ENCODE results near the gene RAB22A. TPM values are rescaled to one million over a fixed set of nuclear protein-coding genes. Genes with fewer than 3 reads are reported as not detected.

RAB22A gene
- total RNA-seq, 6 experiments from 2014 or later = 20.4 to 26.0 (median 22.7) TPM

DNA sequence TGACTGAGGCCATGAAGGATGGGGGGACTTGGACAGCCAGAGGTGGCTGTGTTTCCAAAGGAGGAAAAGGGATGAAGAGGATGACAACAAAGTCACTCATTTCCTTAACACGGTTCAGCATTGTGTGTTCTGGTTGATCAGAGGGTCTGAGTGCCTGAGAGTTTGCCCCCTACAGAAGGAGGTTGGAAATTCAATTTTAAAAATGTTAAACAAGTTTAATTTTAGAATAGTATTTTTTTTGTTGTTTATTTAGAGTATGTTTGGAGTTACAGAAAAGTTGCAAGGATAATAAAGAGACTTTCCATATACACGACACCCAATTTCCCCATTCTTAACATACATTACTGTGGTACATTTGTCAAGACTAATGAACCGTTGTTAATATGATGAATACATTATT lies 69.2 kb downstream of the RAB22A start:
- TF ChIP-seq, protein P1, sequence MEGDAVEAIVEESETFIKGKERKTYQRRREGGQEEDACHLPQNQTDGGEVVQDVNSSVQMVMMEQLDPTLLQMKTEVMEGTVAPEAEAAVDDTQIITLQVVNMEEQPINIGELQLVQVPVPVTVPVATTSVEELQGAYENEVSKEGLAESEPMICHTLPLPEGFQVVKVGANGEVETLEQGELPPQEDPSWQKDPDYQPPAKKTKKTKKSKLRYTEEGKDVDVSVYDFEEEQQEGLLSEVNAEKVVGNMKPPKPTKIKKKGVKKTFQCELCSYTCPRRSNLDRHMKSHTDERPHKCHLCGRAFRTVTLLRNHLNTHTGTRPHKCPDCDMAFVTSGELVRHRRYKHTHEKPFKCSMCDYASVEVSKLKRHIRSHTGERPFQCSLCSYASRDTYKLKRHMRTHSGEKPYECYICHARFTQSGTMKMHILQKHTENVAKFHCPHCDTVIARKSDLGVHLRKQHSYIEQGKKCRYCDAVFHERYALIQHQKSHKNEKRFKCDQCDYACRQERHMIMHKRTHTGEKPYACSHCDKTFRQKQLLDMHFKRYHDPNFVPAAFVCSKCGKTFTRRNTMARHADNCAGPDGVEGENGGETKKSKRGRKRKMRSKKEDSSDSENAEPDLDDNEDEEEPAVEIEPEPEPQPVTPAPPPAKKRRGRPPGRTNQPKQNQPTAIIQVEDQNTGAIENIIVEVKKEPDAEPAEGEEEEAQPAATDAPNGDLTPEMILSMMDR (IDR thresholded peaks at IDR 0.05) = no peak; the same call in none of the 2 replicates
- Mint-ChIP-seq H3K27ac (no peak overlapping the region), H3K4me1 (ENCODE audit: low read depth) (peaks cover 5% of the 10 kb centered on the region; the same call in 1 of the 2 replicates), H3K4me3 (no peak overlapping the region), H3K27me3 (ENCODE audit: insufficient read depth) (peaks cover 18% of the 10 kb centered on the region), H3K9me3 (peaks cover 21% of the 10 kb centered on the region), H3K36me3 (ENCODE audit: low read depth) (peaks cover 11% of the 10 kb centered on the region)
- no peak for DNase-seq

DNA sequence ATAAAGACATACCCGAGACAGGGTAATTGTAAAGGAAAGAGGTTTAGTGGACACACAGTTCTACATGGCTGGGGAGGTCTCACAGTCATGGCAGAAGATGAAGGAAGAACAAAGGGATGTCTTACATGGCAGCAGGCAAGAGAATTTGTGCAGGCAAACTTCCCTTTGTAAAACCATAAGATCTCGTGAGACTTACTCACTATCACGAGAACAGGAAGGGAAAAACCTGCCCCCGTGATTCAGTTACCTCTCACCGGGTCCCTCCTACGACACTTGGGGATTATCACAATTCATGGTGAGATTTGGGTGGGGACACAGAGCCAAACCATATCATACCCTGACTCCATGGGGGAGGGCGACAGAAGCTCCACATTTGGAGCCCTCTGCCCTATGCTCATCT lies 72.1 kb downstream of the RAB22A start:
- Mint-ChIP-seq H3K27me3 (ENCODE audit: insufficient read depth) (peaks cover 14% of the 10 kb centered on the region), H3K9me3 (peaks cover 21% of the 10 kb centered on the region), H3K36me3 (ENCODE audit: low read depth) (peaks cover 11% of the 10 kb centered on the region), H3K4me3 (no peak overlapping the region), H3K4me1 (ENCODE audit: low read depth) (no peaks in the 10 kb centered on the region), H3K27ac (no peak overlapping the region)
- DNase-seq = no peak
- TF ChIP-seq, protein P1 (IDR thresholded peaks at IDR 0.05) = no peak

GRCh38 chr20:58382096-58382495 lies 72.6 kb downstream of the RAB22A start:
- H3K4me3 Mint-ChIP-seq = no peak overlapping the region

DNA sequence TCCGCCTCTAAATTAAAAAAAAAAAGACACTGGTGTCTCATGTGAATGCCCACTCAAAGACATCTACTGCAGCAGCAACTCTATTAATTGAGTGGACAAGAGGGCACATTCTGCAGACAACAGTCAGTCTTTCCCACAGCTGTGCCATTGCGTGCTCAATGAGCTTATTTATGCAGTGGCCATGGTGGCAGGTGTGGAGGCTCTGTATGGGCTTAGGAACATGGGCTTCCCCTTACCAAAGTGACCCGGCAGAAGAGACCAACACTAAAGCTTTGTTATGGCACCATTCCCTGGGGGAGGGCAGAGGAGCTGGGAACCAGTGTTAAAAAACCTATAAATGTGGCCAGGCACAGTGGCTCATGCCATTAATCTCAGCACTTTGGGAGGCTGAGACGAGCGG lies 75.3 kb downstream of the RAB22A start:
- Mint-ChIP-seq H3K4me3 (no peak overlapping the region), H3K4me1 (ENCODE audit: low read depth) (peaks cover 2% of the 10 kb centered on the region), H3K9me3 (peaks cover 23% of the 10 kb centered on the region), H3K36me3 (ENCODE audit: low read depth) (peaks cover 14% of the 10 kb centered on the region), H3K27me3 (ENCODE audit: insufficient read depth) (no peaks in the 10 kb centered on the region; the same call in none of the 2 replicates), H3K27ac (no peak overlapping the region)
- TF ChIP-seq, protein P1 (IDR thresholded peaks at IDR 0.05) = no peak
- no peak for DNase-seq

More at GRCh38 chr20:58382096-58382495, 72.6 kb downstream of the RAB22A start:
- Mint-ChIP-seq H3K36me3 (ENCODE audit: low read depth) (peaks cover 11% of the 10 kb centered on the region), H3K27ac (no peak overlapping the region), H3K4me1 (ENCODE audit: low read depth) (no peaks in the 10 kb centered on the region), H3K27me3 (ENCODE audit: insufficient read depth) (peaks cover 11% of the 10 kb centered on the region), H3K9me3 (peaks cover 21% of the 10 kb centered on the region)
- TF ChIP-seq, protein P1 (IDR thresholded peaks at IDR 0.05) = no peak
- no peak for DNase-seq

DNA sequence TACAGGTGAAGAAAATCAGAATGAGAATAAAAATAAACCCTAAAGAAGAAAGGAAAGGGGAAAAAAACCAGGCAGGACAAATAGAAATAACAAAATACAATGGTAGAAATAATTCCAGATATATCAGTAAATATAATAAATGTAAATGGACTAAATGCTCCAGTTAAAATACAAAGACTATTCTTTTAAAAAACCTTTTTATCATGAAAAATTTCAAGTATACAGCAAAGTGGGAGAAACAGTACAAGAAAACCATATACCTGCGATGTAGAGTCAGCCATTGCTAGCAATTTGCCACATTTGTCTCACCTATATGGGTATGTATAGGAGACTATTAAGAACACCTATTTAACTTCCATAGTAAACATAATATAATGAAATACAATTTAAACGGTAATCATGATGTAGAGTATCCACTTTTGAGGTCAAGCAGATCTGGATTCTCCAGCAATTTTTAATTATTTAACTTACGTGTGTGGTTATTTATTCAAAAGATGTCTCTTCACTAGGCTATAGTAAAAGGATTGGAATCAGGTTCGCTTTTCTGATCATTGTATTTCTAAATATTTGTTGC lies 78.6 kb downstream of the RAB22A start:
- Mint-ChIP-seq H3K4me3 (peak overlapping the region; percentile 95; the same call in 1 of the 2 replicates), H3K27ac (no peak overlapping the region), H3K9me3 (peaks cover 9% of the 10 kb centered on the region), H3K36me3 (ENCODE audit: low read depth) (peaks cover 28% of the 10 kb centered on the region), H3K4me1 (ENCODE audit: low read depth) (peaks cover 35% of the 10 kb centered on the region), H3K27me3 (ENCODE audit: insufficient read depth) (no peaks in the 10 kb centered on the region; the same call in none of the 2 replicates)
- no peak for DNase-seq
- TF ChIP-seq, protein P1 (IDR thresholded peaks at IDR 0.05) = no peak
